NT2/D1 (cell line): Measurements from ENCODE around the gene ASPHD2.

Source experiments
- YY1 ChIP-seq: IDR thresholded peaks from 2 replicates; pipeline ENCODE4 v1.6.1; 2011; ENCODE audit not compliant: insufficient read length, insufficient read depth
- ZNF274 ChIP-seq: IDR thresholded peaks from 2 replicates; pipeline ENCODE4 v1.6.1; 2011; ENCODE audit warnings: mild to moderate bottlenecking, low read depth, low read length

GRCh38 chr22:26395926-26396325, 33.1 kb upstream of the ASPHD2 start:
- TF ChIP-seq YY1 (no peak), ZNF274 (no peak)
